D721Med (cell line): Measurements from ENCODE around the gene GPSM3.

Experiments used
- DNase-seq: peaks from one replicate; pipeline ENCODE4 v3.0.0; 2011; ENCODE audit warnings: low spot score; ENCODE audit not compliant: insufficient read length
- FAIRE-seq: peaks from 2 replicates; lab custom pipeline; 2011; peaks lifted over from hg19 to GRCh38; lab: Jason Lieb, UNC
- TF ChIP-seq, protein P1 (sequence below): IDR thresholded peaks from 2 replicates; pipeline ENCODE4 v1.5.1; 2012; ENCODE audit warnings: mild to moderate bottlenecking, control low read depth; ENCODE audit not compliant: insufficient read depth; ENCODE audit errors: missing control alignments

GPSM3 gene

DNA sequence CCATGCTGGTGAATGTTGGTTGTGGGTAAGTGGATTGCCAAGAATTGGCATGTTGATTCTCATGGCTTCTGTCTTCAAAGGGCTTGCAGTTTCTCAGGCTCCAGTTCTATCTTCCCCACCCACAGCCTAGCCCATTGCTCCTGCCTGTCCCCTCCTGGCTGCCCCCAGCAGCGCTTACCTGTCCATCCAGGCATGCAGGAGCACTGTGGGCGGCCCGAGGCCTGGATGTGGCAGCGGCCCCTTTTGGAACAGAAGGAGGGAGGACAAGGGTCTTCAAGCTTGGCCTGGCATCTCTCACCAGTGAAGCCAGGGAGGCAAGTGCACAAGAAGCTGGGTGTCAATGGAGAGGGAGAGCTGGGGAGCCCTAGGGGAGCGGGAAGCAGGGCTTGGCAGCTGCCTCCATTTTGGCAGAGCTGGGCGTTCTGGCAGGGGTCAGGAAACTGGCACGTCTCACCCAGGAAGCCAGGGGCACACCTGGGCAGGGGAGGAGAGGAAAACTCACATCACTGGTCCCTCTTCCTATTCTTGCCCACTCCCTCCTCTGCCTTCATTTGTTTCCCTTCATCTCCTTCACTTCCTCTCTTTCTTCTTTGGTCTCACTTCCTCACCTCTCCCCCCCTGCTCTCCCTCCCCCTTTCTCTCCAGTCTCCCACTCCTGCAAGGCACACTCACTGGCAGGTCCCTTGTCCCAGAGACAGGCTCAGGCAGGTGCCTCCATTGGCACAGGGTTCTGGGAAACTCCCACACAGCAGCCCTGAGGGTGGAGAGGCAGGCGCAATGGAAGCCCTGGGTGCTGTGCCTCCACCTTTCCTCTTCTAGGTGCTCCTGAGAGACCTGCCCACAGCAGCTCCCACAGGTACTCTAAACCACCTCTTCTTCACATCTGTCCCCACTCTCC, 30.1 kb upstream of the GPSM3 start:
- FAIRE-seq (no peak), DNase-seq (no peak)
- TF ChIP-seq, protein P1, sequence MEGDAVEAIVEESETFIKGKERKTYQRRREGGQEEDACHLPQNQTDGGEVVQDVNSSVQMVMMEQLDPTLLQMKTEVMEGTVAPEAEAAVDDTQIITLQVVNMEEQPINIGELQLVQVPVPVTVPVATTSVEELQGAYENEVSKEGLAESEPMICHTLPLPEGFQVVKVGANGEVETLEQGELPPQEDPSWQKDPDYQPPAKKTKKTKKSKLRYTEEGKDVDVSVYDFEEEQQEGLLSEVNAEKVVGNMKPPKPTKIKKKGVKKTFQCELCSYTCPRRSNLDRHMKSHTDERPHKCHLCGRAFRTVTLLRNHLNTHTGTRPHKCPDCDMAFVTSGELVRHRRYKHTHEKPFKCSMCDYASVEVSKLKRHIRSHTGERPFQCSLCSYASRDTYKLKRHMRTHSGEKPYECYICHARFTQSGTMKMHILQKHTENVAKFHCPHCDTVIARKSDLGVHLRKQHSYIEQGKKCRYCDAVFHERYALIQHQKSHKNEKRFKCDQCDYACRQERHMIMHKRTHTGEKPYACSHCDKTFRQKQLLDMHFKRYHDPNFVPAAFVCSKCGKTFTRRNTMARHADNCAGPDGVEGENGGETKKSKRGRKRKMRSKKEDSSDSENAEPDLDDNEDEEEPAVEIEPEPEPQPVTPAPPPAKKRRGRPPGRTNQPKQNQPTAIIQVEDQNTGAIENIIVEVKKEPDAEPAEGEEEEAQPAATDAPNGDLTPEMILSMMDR, result no peak

- DNase-seq (no peak), FAIRE-seq (no peak)
- TF ChIP-seq, protein P1, result no peak
Measured at GRCh38 chr6:32220021-32220420, 27.6 kb upstream of the GPSM3 start.

DNA sequence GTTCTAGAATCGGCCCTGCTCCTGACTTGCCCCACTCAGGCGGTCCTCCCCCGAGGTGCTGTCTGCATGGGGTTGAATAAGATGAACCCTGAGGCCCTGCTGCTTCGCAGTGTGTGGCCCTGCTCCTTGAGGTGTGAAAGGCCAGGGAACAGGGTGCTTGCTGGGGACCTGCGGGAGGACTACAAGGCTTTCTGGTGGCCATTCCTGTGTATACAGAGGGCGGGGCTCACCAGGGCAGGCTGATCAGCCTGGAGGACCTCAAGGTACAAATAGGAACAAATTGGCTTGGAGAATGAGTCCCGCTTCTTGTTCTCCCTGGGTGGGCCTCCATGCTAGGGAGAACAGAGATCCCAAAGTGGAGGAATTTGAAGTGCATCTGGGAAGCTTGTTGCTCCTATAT, 25.7 kb upstream of the GPSM3 start:
- TF ChIP-seq, protein P1, result no peak
- FAIRE-seq (no peak), DNase-seq (no peak)

GRCh38 chr6:32216998-32217397, 24.6 kb upstream of the GPSM3 start:
- no peak for DNase-seq
- TF ChIP-seq, protein P1, result no peak
- FAIRE-seq, result no peak

GRCh38 chr6:32216285-32216684, 23.8 kb upstream of the GPSM3 start:
- TF ChIP-seq, protein P1, result no peak
- no peak for FAIRE-seq
- DNase-seq, result no peak

- DNase-seq, result no peak
- FAIRE-seq, result no peak
- TF ChIP-seq, protein P1, result no peak
Measured at GRCh38 chr6:32215617-32216016, 23.2 kb upstream of the GPSM3 start.

- TF ChIP-seq, protein P1, result no peak
- DNase-seq (no peak), FAIRE-seq (no peak)
Measured at GRCh38 chr6:32214126-32214525, 21.7 kb upstream of the GPSM3 start.
